Activated T-helper 2 cell treated with anti-CD3 and anti-CD28 coated beads, Interferon-gamma antibody, Interleukin-2, Interleukin-4, amounts not matched to agents 10 μg/mL and 5 μg/mL and 100 μg/mL, durations not matched to agents 14 hours and 24 hours and 36 hours (primary cell): ENCODE measurements around the gene GNL1. TPM values are rescaled to one million over a fixed set of nuclear protein-coding genes. Genes with fewer than 3 reads are reported as not detected.
A peak's percentile ranks its signal among the peaks of the same experiment; 100 is the strongest.

ENCODE experiments used
- DNase-seq: peaks from one replicate; pipeline ENCODE4 v3.0.0; 2021; ENCODE audit warnings: low spot score
- H3K27ac Mint-ChIP-seq: one replicate; pipeline ENCODE4 v1.8.0; 2021; ENCODE audit warnings: mixed read lengths
- H3K27me3 Mint-ChIP-seq: one replicate; pipeline ENCODE4 v1.8.0; 2021; ENCODE audit warnings: low read depth, mixed read lengths
- H3K36me3 Mint-ChIP-seq: one replicate; pipeline ENCODE4 v1.8.0; 2021; ENCODE audit warnings: low read depth, mixed read lengths
- H3K4me1 Mint-ChIP-seq: one replicate; pipeline ENCODE4 v1.8.0; 2021; ENCODE audit warnings: low read depth, mixed read lengths
- H3K4me3 Mint-ChIP-seq: one replicate; pipeline ENCODE4 v1.8.0; 2021; ENCODE audit warnings: low read depth, mild to moderate bottlenecking, moderate library complexity, mixed read lengths
- H3K9me3 Mint-ChIP-seq: one replicate; pipeline ENCODE4 v1.8.0; 2021; ENCODE audit warnings: mixed read lengths
- intact Hi-C: fragments of 100-400 bp; cut with micrococcal nuclease; formaldehyde crosslinking; loops from one replicate; pipeline ENCODE4 v1.15.1; 2023
- total RNA-seq: library from RNA; stranded (reverse); gene quantifications from 2 replicates; pipeline ENCODE4 v1.2.3, GENCODE V29; 2022

GNL1 gene
- total RNA-seq, 1 donor from 2014 or later, result 79.8 TPM

- no peak overlapping the region for H3K4me3 Mint-ChIP-seq
- H3K27me3 Mint-ChIP-seq, result no peaks in the 10 kb centered on the region
- DNase-seq, result no peak
- intact Hi-C loops, result no loop called here
- no peaks in the 10 kb centered on the region for H3K9me3 Mint-ChIP-seq
- H3K27ac Mint-ChIP-seq, result no peak overlapping the region
- H3K36me3 Mint-ChIP-seq, result peaks cover 76% of the 10 kb centered on the region
- peaks cover 1% of the 10 kb centered on the region for H3K4me1 Mint-ChIP-seq
Measured at GRCh38 chr6:30589754-30590358, 33.6 kb upstream of the GNL1 start.

- no peak overlapping the region for H3K4me3 Mint-ChIP-seq
- H3K9me3 Mint-ChIP-seq, result no peaks in the 10 kb centered on the region
- H3K27ac Mint-ChIP-seq, result no peak overlapping the region
- no peak for DNase-seq
- H3K36me3 Mint-ChIP-seq, result peaks cover 87% of the 10 kb centered on the region
- no peaks in the 10 kb centered on the region for H3K4me1 Mint-ChIP-seq
- no peaks in the 10 kb centered on the region for H3K27me3 Mint-ChIP-seq
- intact Hi-C loops, result no loop called here
Measured at GRCh38 chr6:30583921-30584320, 27.6 kb upstream of the GNL1 start.

- Mint-ChIP-seq H3K9me3 (no peaks in the 10 kb centered on the region), H3K4me1 (peaks cover 22% of the 10 kb centered on the region), H3K27ac (no peak overlapping the region), H3K36me3 (peaks cover 80% of the 10 kb centered on the region), H3K4me3 (no peak overlapping the region), H3K27me3 (no peaks in the 10 kb centered on the region)
- intact Hi-C loops, result loop anchor here (10.0 kb wide), 1 partner anchor 253 kb away; the partner anchor contains the start of gene TRIM39
- no peak for DNase-seq
Measured at GRCh38 chr6:30578051-30578450, 21.8 kb upstream of the GNL1 start.

GRCh38 chr6:30573113-30573512 lies 16.8 kb upstream of the GNL1 start:
- DNase-seq, result no peak
- H3K36me3 Mint-ChIP-seq, result peaks cover 49% of the 10 kb centered on the region
- intact Hi-C loops, result loop anchor here (5.0 to 10.0 kb wide), 2 partner anchors 144 to 248 kb away; partner anchors contain the start of genes MDC1 and TRIM39

GRCh38 chr6:30572148-30572547 lies 15.9 kb upstream of the GNL1 start:
- intact Hi-C loops, result loop anchor here (5.0 to 10.0 kb wide), 2 partner anchors 145 to 247 kb away; partner anchors contain the start of genes MDC1 and TRIM39
- H3K9me3 Mint-ChIP-seq, result no peaks in the 10 kb centered on the region
- peaks cover 57% of the 10 kb centered on the region for H3K4me1 Mint-ChIP-seq
- H3K27ac Mint-ChIP-seq, result peak overlapping the region; percentile 92
- H3K4me3 Mint-ChIP-seq, result peak overlapping the region; percentile 91
- peaks cover 40% of the 10 kb centered on the region for H3K36me3 Mint-ChIP-seq
- H3K27me3 Mint-ChIP-seq, result no peaks in the 10 kb centered on the region
- no peak for DNase-seq

More at GRCh38 chr6:30573113-30573512, 16.8 kb upstream of the GNL1 start:
- no peaks in the 10 kb centered on the region for H3K27me3 Mint-ChIP-seq
- peaks cover 53% of the 10 kb centered on the region for H3K4me1 Mint-ChIP-seq
- H3K27ac Mint-ChIP-seq, result peak overlapping the region; percentile 10
- peak overlapping the region; percentile 91 for H3K4me3 Mint-ChIP-seq
- H3K9me3 Mint-ChIP-seq, result no peaks in the 10 kb centered on the region

DNA sequence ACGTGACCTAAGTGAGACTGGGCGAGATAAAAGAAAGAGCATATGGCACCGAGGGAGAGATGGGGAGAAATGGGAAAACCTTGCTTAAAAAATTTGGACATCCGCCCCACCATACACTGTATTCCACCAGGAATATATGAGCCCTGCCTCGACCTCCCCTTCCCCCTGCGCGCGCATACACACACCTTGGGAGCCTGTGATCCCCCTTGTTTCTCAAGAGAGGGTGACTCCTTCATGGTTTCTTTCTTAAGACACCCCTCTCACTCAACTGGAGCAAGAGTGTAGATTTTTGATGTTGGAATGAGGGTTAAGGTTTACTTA lies 15.4 kb upstream of the GNL1 start:
- peak overlapping the region; percentile 92 for H3K27ac Mint-ChIP-seq
- no peak for DNase-seq
- intact Hi-C loops, result loop anchor here (1.0 to 10.0 kb wide), 4 partner anchors 15 to 247 kb away; partner anchors contain the start of genes GNL1, MDC1, MRPS18B and PPP1R10
- peaks cover 57% of the 10 kb centered on the region for H3K4me1 Mint-ChIP-seq
- no peaks in the 10 kb centered on the region for H3K9me3 Mint-ChIP-seq
- no peaks in the 10 kb centered on the region for H3K27me3 Mint-ChIP-seq
- peaks cover 35% of the 10 kb centered on the region for H3K36me3 Mint-ChIP-seq
- peak overlapping the region; percentile 91 for H3K4me3 Mint-ChIP-seq

DNA sequence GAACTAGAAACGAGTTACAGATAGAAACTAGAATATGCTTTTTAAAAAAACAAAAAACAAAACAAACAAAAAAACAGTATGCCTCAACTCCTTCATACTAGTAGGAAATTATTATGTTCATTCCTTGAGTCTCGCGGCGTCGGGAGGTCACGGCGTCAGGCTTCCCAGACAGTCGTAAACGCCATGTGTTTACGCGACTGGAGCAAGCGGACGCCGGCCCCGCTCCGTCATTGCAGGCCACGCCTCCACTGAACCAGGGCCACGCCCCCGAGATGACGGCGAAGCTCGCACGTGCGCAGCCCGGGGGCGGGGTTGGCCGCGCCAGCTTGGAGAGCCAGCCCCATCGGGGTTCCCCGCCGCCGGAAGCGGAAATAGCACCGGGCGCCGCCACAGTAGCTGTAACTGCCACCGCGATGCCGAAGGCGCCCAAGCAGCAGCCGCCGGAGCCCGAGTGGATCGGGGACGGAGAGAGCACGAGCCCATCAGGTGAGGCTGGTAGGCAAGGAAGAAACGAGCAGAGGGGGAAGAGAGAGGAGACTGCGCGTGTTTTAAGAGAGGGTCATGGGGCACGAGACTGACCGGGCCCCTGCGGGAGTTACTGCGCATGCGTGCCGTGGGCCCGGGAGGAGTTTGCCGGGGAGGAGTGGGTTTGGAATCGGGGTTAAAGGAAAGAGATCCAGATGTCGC lies 14.9 kb upstream of the GNL1 start, which contains the start of gene ABCF1:
Gene ABCF1, plus strand, starts transcription at position 368 of the 687 bp plus-strand sequence. Its CDS starts 46 bp downstream, at position 414.
- Mint-ChIP-seq H3K9me3 (no peaks in the 10 kb centered on the region), H3K4me1 (peaks cover 56% of the 10 kb centered on the region), H3K36me3 (peaks cover 32% of the 10 kb centered on the region), H3K4me3 (peak within 1 kb of the TSS; percentile 91), H3K27me3 (no peaks in the 10 kb centered on the region), H3K27ac (peak within 1 kb of the TSS; percentile 92)
- DNase-seq, result peak; percentile 99
- intact Hi-C loops, result loop anchor here (1.0 to 10.0 kb wide), 4 partner anchors 15 to 246 kb away; partner anchors contain the start of genes GNL1, MDC1, MRPS18B and PPP1R10

DNA sequence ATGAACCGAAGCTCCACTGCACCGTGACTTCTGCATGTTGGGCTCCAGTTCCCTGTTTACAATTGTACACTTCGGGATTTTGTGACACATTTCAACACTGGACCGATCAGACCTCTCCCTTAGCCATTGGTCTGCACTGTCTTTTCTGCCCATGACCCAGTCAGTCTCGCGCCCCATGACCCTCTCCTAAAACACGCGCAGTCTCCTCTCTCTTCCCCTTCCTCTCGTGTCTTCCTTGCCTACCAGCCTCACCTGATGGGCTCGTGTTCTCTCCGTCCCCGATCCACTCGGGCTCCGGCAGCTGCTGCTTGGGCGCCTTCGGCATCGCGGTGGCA lies 14.4 kb upstream of the GNL1 start:
- Mint-ChIP-seq H3K27me3 (no peaks in the 10 kb centered on the region), H3K4me3 (peak overlapping the region; percentile 91), H3K27ac (peak overlapping the region; percentile 92), H3K36me3 (peaks cover 32% of the 10 kb centered on the region), H3K9me3 (no peaks in the 10 kb centered on the region), H3K4me1 (peaks cover 57% of the 10 kb centered on the region)
- intact Hi-C loops, result loop anchor here (1.0 to 10.0 kb wide), 4 partner anchors 14 to 246 kb away; partner anchors contain the start of genes GNL1, MDC1, MRPS18B and PPP1R10
- no peak for DNase-seq

DNA sequence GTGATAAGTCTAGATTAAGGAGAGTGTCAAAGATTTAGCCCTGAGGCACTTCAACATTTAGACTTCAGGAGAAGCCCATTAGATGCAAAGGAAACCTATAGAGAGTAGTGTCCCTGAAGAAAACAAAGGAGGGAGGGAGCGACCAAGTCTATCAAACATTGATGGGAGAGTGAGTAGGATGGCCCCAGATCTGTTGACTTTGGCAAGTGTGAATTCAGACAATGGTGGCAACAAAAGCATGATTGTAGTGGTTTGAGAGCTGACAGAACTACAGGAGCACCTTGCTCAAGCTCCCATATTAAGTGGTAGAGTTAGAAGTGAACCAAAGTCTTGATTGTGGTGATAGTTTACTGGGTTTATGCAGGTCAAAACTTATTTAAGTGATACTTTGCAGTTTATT lies 14.0 kb upstream of the GNL1 start:
- H3K27ac Mint-ChIP-seq, result peak overlapping the region; percentile 24
- H3K36me3 Mint-ChIP-seq, result peaks cover 32% of the 10 kb centered on the region
- H3K4me3 Mint-ChIP-seq, result peak overlapping the region; percentile 91
- no peaks in the 10 kb centered on the region for H3K27me3 Mint-ChIP-seq
- no peak for DNase-seq
- H3K4me1 Mint-ChIP-seq, result peaks cover 58% of the 10 kb centered on the region
- H3K9me3 Mint-ChIP-seq, result no peaks in the 10 kb centered on the region
- intact Hi-C loops, result loop anchor here (5.0 to 10.0 kb wide), 2 partner anchors 147 to 245 kb away; partner anchors contain the start of genes MDC1 and TRIM39

- peaks cover 42% of the 10 kb centered on the region for H3K4me1 Mint-ChIP-seq
- peaks cover 28% of the 10 kb centered on the region for H3K36me3 Mint-ChIP-seq
- intact Hi-C loops, result no loop called here
- no peaks in the 10 kb centered on the region for H3K9me3 Mint-ChIP-seq
- H3K4me3 Mint-ChIP-seq, result no peak overlapping the region
- no peaks in the 10 kb centered on the region for H3K27me3 Mint-ChIP-seq
- DNase-seq, result no peak
- no peak overlapping the region for H3K27ac Mint-ChIP-seq
Measured at GRCh38 chr6:30568245-30568644, 12.0 kb upstream of the GNL1 start.

DNA sequence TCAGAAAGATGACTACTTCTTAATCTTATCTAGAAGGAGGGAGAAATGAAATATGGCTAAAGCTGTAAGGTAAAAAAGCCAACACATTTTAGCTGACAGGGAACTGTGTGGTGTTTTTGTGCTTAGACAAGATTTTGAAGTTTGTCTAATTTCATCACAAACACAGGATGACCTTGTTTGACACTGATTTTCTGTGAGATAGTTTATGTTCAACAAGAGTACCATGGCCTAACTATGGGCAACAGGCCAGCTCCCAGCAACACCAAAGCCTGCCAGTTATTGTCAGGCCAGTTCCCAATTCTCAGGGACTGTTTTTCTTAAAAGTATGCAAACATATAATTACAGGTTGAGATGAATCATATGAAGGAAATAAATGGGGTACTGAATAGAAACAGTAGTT lies 9.5 kb upstream of the GNL1 start:
- H3K27me3 Mint-ChIP-seq, result no peaks in the 10 kb centered on the region
- H3K4me1 Mint-ChIP-seq, result peaks cover 25% of the 10 kb centered on the region
- intact Hi-C loops, result no loop called here
- peaks cover 29% of the 10 kb centered on the region for H3K36me3 Mint-ChIP-seq
- no peak overlapping the region for H3K4me3 Mint-ChIP-seq
- DNase-seq, result no peak
- H3K27ac Mint-ChIP-seq, result peak overlapping the region; percentile 38
- no peaks in the 10 kb centered on the region for H3K9me3 Mint-ChIP-seq

DNA sequence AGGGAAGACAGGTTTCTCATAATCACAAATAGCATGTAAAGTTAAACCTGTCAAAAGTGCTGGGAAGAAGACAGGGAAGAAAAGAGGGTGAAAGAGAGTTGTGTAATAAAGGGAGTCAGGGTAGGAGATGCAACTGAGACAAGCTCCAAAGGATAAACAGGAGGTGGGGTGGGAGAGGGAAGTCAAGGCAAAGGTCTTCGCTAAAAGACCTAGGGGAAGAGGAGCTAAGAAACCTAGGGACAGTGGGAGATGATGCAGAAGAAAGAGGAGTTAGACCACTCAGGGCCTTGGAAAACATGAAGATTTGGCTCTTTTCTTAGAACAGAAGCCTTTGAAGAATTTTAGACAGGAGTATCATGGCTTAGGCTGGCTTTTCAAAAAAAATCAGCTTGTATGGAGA lies 7.8 kb upstream of the GNL1 start:
- intact Hi-C loops, result no loop called here
- Mint-ChIP-seq H3K27me3 (no peaks in the 10 kb centered on the region), H3K4me3 (no peak overlapping the region), H3K4me1 (peaks cover 16% of the 10 kb centered on the region), H3K36me3 (peaks cover 44% of the 10 kb centered on the region), H3K9me3 (no peaks in the 10 kb centered on the region), H3K27ac (no peak overlapping the region)
- DNase-seq, result no peak
